ENCODE data around the gene ELK4. TPM values are rescaled to one million over a fixed set of nuclear protein-coding genes. Genes with fewer than 3 reads are reported as not detected.
A peak's percentile ranks its signal among the peaks of the same experiment; 100 is the strongest.

Gene ELK4
- total and polyA plus RNA-seq, 2 experiments from 2014 or later, result 5.1 to 16.4 TPM

GRCh38 chr1:205604059-205604458 is 27.8 kb downstream of the ELK4 start:
- peaks cover 12% of the 10 kb centered on the region; the same call in 1 of the 2 replicates for H3F3A ChIP-seq (ENCODE audit: insufficient read depth)
- H3K4me1 ChIP-seq (ENCODE audit: insufficient read depth), result no peaks in the 10 kb centered on the region
- H3K9ac ChIP-seq, result no peak overlapping the region
- H2AFZ ChIP-seq, result no peak overlapping the region
- H3K79me2 ChIP-seq (ENCODE audit: insufficient read depth), result peaks cover 19% of the 10 kb centered on the region
- no peaks in the 10 kb centered on the region for H4K20me1 ChIP-seq (ENCODE audit: insufficient read depth)
- no peaks in the 10 kb centered on the region for H3K27me3 ChIP-seq (replicated peaks; ENCODE audit: insufficient read depth)
- no peak for DNase-seq
- no peaks in the 10 kb centered on the region for H3K9me3 ChIP-seq (ENCODE audit: low read depth)
- WGBS, 2 experiments (ENCODE audit: low coverage in 1 of 2, low lambda C conversion rate in 2 of 2, missing lambda C conversion rate in 2 of 2), result 92 to 95% methylated on average over 5 of the region's 5 CpGs
- no peak overlapping the region for H3K4me2 ChIP-seq (ENCODE audit: unreplicated experiment)
- no peak overlapping the region for H3K4me3 ChIP-seq
- TF ChIP-seq EZH2phosphoT487 (IDR thresholded peaks at IDR 0.05; ENCODE audit: insufficient read depth, low read depth), result no peak
- TF ChIP-seq EZH2 (IDR thresholded peaks at IDR 0.05; ENCODE audit: insufficient read depth, poor library complexity, severe bottlenecking), result no peak
- no peaks in the 10 kb centered on the region for H3K9me2 ChIP-seq (ENCODE audit: insufficient read depth)
- no peak overlapping the region for H3K27ac ChIP-seq
- in situ Hi-C loops (cut with MboI), result no loop called here
- peaks cover 2% of the 10 kb centered on the region; the same call in 1 of the 2 replicates for H3K36me3 ChIP-seq (ENCODE audit: low read depth)

GRCh38 chr1:205601205-205601604 is 30.6 kb downstream of the ELK4 start:
- TF ChIP-seq EZH2phosphoT487 (IDR thresholded peaks at IDR 0.05; ENCODE audit: insufficient read depth, low read depth) (no peak), EZH2 (IDR thresholded peaks at IDR 0.05; ENCODE audit: insufficient read depth, poor library complexity, severe bottlenecking) (no peak)
- H3K4me3 ChIP-seq, result no peak overlapping the region
- H3K4me1 ChIP-seq (ENCODE audit: insufficient read depth), result no peaks in the 10 kb centered on the region
- in situ Hi-C loops (cut with MboI), result no loop called here
- no peak overlapping the region for H3K9ac ChIP-seq
- no peak overlapping the region for H3K27ac ChIP-seq
- WGBS, 2 experiments (ENCODE audit: low coverage in 1 of 2, low lambda C conversion rate in 2 of 2, missing lambda C conversion rate in 2 of 2), result 90 to 91% methylated on average over 4 of the region's 4 CpGs
- H2AFZ ChIP-seq, result no peak overlapping the region
- H3K36me3 ChIP-seq (ENCODE audit: low read depth), result no peaks in the 10 kb centered on the region
- H3K9me3 ChIP-seq (ENCODE audit: low read depth), result no peaks in the 10 kb centered on the region
- no peaks in the 10 kb centered on the region for H3K79me2 ChIP-seq (ENCODE audit: insufficient read depth)
- no peak for DNase-seq
- H3K9me2 ChIP-seq (ENCODE audit: insufficient read depth), result no peaks in the 10 kb centered on the region
- H3K27me3 ChIP-seq (replicated peaks; ENCODE audit: insufficient read depth), result no peaks in the 10 kb centered on the region
- H3F3A ChIP-seq (ENCODE audit: insufficient read depth), result peaks cover 12% of the 10 kb centered on the region; the same call in 1 of the 2 replicates
- no peak overlapping the region for H3K4me2 ChIP-seq (ENCODE audit: unreplicated experiment)
- H4K20me1 ChIP-seq (ENCODE audit: insufficient read depth), result no peaks in the 10 kb centered on the region

GRCh38 chr1:205600085-205600484 is 31.7 kb downstream of the ELK4 start:
- Histone ChIP-seq H3K9ac (no peak overlapping the region), H2AFZ (no peak overlapping the region), H3K79me2 (ENCODE audit: insufficient read depth) (no peaks in the 10 kb centered on the region), H3F3A (ENCODE audit: insufficient read depth) (peaks cover 12% of the 10 kb centered on the region; the same call in 1 of the 2 replicates), H3K9me2 (ENCODE audit: insufficient read depth) (no peaks in the 10 kb centered on the region), H3K4me2 (ENCODE audit: unreplicated experiment) (no peak overlapping the region), H4K20me1 (ENCODE audit: insufficient read depth) (no peaks in the 10 kb centered on the region), H3K9me3 (ENCODE audit: low read depth) (no peaks in the 10 kb centered on the region), H3K27me3 (replicated peaks; ENCODE audit: insufficient read depth) (no peaks in the 10 kb centered on the region), H3K27ac (no peak overlapping the region), H3K36me3 (ENCODE audit: low read depth) (no peaks in the 10 kb centered on the region), H3K4me3 (no peak overlapping the region), H3K4me1 (ENCODE audit: insufficient read depth) (no peaks in the 10 kb centered on the region)
- no peak for TF ChIP-seq EZH2phosphoT487 (IDR thresholded peaks at IDR 0.05; ENCODE audit: insufficient read depth, low read depth)
- TF ChIP-seq EZH2 (IDR thresholded peaks at IDR 0.05; ENCODE audit: insufficient read depth, poor library complexity, severe bottlenecking), result no peak
- 48 to 56% methylated on average over 1 of the region's 1 CpG for WGBS, 2 experiments (ENCODE audit: low coverage in 1 of 2, low lambda C conversion rate in 2 of 2, missing lambda C conversion rate in 2 of 2)
- peak; percentile 33 for DNase-seq
- in situ Hi-C loops (cut with MboI), result no loop called here

- Histone ChIP-seq H3K4me1 (ENCODE audit: insufficient read depth) (no peaks in the 10 kb centered on the region), H3F3A (ENCODE audit: insufficient read depth) (peaks cover 12% of the 10 kb centered on the region; the same call in 1 of the 2 replicates), H3K9ac (no peak overlapping the region), H3K4me2 (ENCODE audit: unreplicated experiment) (no peak overlapping the region), H3K79me2 (ENCODE audit: insufficient read depth) (no peaks in the 10 kb centered on the region), H3K4me3 (no peak overlapping the region), H3K9me3 (ENCODE audit: low read depth) (no peaks in the 10 kb centered on the region), H3K36me3 (ENCODE audit: low read depth) (no peaks in the 10 kb centered on the region), H3K27me3 (replicated peaks; ENCODE audit: insufficient read depth) (no peaks in the 10 kb centered on the region), H2AFZ (no peak overlapping the region), H3K27ac (no peak overlapping the region), H4K20me1 (ENCODE audit: insufficient read depth) (no peaks in the 10 kb centered on the region), H3K9me2 (ENCODE audit: insufficient read depth) (no peaks in the 10 kb centered on the region)
- in situ Hi-C loops (cut with MboI), result loop anchor here (10.0 kb wide), 1 partner anchor 55 kb away; no protein-coding TSS in a partner anchor
- TF ChIP-seq EZH2phosphoT487 (IDR thresholded peaks at IDR 0.05; ENCODE audit: insufficient read depth, low read depth) (no peak), EZH2 (IDR thresholded peaks at IDR 0.05; ENCODE audit: insufficient read depth, poor library complexity, severe bottlenecking) (no peak)
- WGBS, 2 experiments (ENCODE audit: low coverage in 1 of 2, low lambda C conversion rate in 2 of 2, missing lambda C conversion rate in 2 of 2), result 92 to 94% methylated on average over 5 of the region's 5 CpGs
- no peak for DNase-seq
These were observed 32.2 kb downstream of the ELK4 start for GRCh38 chr1:205599669-205600042.
